HG03175 (cell line): Measurements from ENCODE around the gene BRPF1.

Experiments
- ATAC-seq: cut with Tn5 transposase; IDR thresholded peaks from one replicate; pipeline ENCODE4 v1.9.1; 2021; ENCODE audit warnings: mild to moderate bottlenecking, moderate library complexity; ENCODE audit not compliant: unreplicated experiment

Gene BRPF1

GRCh38 chr3:9731206-9732079 lies at the start of gene BRPF1:
Gene BRPF1, plus strand, starts transcription at chr3:9731735. Its CDS starts 2,406 bp downstream, at chr3:9734141.
- peak; percentile 92 for ATAC-seq

GRCh38 chr3:9682096-9682495 lies 49.4 kb upstream of the BRPF1 start:
- no peak for ATAC-seq

GRCh38 chr3:9683426-9683825 lies 48.1 kb upstream of the BRPF1 start:
- no peak for ATAC-seq

- ATAC-seq = no peak
These were observed 46.1 kb upstream of the BRPF1 start for GRCh38 chr3:9685216-9686049.

GRCh38 chr3:9686050-9686550 lies 45.4 kb upstream of the BRPF1 start:
- no peak for ATAC-seq

GRCh38 chr3:9686703-9687102 lies 44.8 kb upstream of the BRPF1 start:
- no peak for ATAC-seq

GRCh38 chr3:9687514-9687913 lies 44.0 kb upstream of the BRPF1 start:
- no peak for ATAC-seq

GRCh38 chr3:9688961-9689360 lies 42.6 kb upstream of the BRPF1 start:
- no peak for ATAC-seq

GRCh38 chr3:9689757-9690156 lies 41.8 kb upstream of the BRPF1 start:
- no peak for ATAC-seq

GRCh38 chr3:9690451-9691450 lies 40.8 kb upstream of the BRPF1 start:
- peak; percentile 99 for ATAC-seq

GRCh38 chr3:9691636-9692035 lies 39.9 kb upstream of the BRPF1 start:
- ATAC-seq = no peak

GRCh38 chr3:9692416-9692815 lies 39.1 kb upstream of the BRPF1 start:
- ATAC-seq = no peak

GRCh38 chr3:9695345-9695744 lies 36.2 kb upstream of the BRPF1 start:
- ATAC-seq = no peak

- ATAC-seq = no peak
These were observed 35.8 kb upstream of the BRPF1 start for GRCh38 chr3:9695746-9696145.

- no peak for ATAC-seq
These were observed 34.9 kb upstream of the BRPF1 start for GRCh38 chr3:9696480-9697220.

- ATAC-seq = no peak
These were observed 33.6 kb upstream of the BRPF1 start for GRCh38 chr3:9697892-9698291.

- no peak for ATAC-seq
These were observed 33.2 kb upstream of the BRPF1 start for GRCh38 chr3:9698293-9698692.

GRCh38 chr3:9700536-9700935 lies 31.0 kb upstream of the BRPF1 start:
- no peak for ATAC-seq

GRCh38 chr3:9701006-9701405 lies 30.5 kb upstream of the BRPF1 start:
- no peak for ATAC-seq

- no peak for ATAC-seq
These were observed 29.8 kb upstream of the BRPF1 start for GRCh38 chr3:9701711-9702110.
